Muscle of back (tissue), 11 donors: Measurements from ENCODE around the gene SH3RF1. TPM values are rescaled to one million over a fixed set of nuclear protein-coding genes. Genes with fewer than 3 reads are reported as not detected.

Experiments
- DNase-seq, 3 donors: peaks; one replicate each; pipeline versions ENCODE4 v3.0.0 to v3.0.0-alpha.2; 2013
- polyA plus RNA-seq, 10 donors: library from polyadenylated mRNA; unstranded; fragments of 120-200 nt; gene quantifications; one replicate each; pipeline ENCODE4 v1.2.1, GENCODE V29; 2013; ENCODE audit not compliant: insufficient read length in 10 of 10

Gene SH3RF1
- polyA plus RNA-seq, 10 donors = 13.2 to 20.5 (median 17.4) TPM

- DNase-seq = no peak
Measured at GRCh38 chr4:169044714-169045447, 225.9 kb downstream of the SH3RF1 start.
